H7 (cell line): Measurements from ENCODE around the gene IGSF3. TPM values are rescaled to one million over a fixed set of nuclear protein-coding genes. Genes with fewer than 3 reads are reported as not detected.
"Not testable (repeated sequence)": the region's sequence is repeated elsewhere in the genome, so short reads cannot be mapped to it uniquely, and the experiment has no call there.

ENCODE experiments used
- DNase-seq: peaks from one replicate; pipeline ENCODE4 v3.0.0; 2012
- H3K27me3 ChIP-seq: 2 replicates; pipeline ENCODE4 v1.6.0; 2011; ENCODE audit warnings: mild to moderate bottlenecking, low read length; ENCODE audit not compliant: control insufficient read depth, insufficient read depth
- H3K36me3 ChIP-seq: replicated peaks from 2 replicates; pipeline ENCODE4 v1.5.1; 2011; ENCODE audit warnings: low read length; ENCODE audit not compliant: control insufficient read depth, insufficient read depth
- H3K4me3 ChIP-seq: 2 replicates; pipeline ENCODE4 v1.5.1; 2011; ENCODE audit warnings: low read depth, mild to moderate bottlenecking, control low read depth, low read length, moderate library complexity; ENCODE audit not compliant: insufficient read depth
- total RNA-seq: library from RNA; depleted of rRNA; stranded (reverse); fragments of >200 nt; shearing (Covaris generic); gene quantifications from 2 replicates; pipeline ENCODE4 v1.2.3, GENCODE V29; 2014

The IGSF3 gene
- total RNA-seq, 1 experiment from 2014 or later: 58.7 TPM

- Histone ChIP-seq H3K27me3 (peaks cover 10% of the 10 kb centered on the region), H3K4me3 (no peak overlapping the region), H3K36me3 (peaks cover 1% of the 10 kb centered on the region; the same call in 1 of the 2 replicates)
- no peak for DNase-seq
These were observed 3.7 kb downstream of the IGSF3 start for GRCh38 chr1:116663821-116664220.

DNA sequence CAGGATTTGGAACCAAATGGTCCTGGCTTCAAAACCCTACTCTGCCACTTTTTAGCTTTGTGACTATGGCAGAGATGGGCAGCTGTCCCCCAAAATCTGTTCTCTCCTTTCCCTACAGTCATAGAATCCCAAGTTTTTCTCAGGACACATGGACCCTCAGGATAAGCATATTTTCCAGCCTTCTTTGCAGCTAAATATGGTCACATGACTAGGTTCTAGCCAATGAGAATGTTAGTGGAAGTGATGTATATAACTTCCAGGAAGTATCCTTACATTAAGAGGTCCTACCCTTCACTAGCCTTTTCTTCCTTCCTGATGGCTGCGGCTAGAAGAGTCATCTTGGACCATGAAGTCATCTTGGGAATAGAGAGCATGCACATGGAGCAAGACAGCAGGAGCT lies 5.9 kb downstream of the IGSF3 start:
- no peak for DNase-seq
- H3K4me3 ChIP-seq: no peak overlapping the region
- H3K27me3 ChIP-seq: peaks cover 7% of the 10 kb centered on the region
- peaks cover 1% of the 10 kb centered on the region; the same call in 1 of the 2 replicates for H3K36me3 ChIP-seq

DNA sequence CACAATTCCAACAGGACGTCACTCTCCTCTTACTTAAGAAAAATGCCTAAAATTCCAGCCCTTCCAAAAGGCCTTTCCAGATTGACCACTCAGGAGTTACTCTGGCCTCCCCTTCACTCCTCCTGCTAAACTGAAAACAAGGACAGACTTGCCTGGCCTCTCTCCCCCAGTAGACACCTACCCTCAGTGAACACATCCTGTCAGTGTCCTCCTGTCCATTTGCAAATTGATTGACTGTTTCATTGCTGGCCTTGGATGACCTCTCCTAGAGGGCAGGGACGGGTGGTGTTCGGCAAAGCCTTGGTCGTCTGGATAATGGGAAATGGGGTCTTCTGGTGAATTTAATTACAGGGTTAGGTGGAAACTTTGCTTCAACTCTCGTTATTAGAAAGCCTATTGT lies 8.9 kb downstream of the IGSF3 start:
- not testable (repeated sequence) for H3K4me3 ChIP-seq, DNase-seq, H3K36me3 ChIP-seq, H3K27me3 ChIP-seq

DNA sequence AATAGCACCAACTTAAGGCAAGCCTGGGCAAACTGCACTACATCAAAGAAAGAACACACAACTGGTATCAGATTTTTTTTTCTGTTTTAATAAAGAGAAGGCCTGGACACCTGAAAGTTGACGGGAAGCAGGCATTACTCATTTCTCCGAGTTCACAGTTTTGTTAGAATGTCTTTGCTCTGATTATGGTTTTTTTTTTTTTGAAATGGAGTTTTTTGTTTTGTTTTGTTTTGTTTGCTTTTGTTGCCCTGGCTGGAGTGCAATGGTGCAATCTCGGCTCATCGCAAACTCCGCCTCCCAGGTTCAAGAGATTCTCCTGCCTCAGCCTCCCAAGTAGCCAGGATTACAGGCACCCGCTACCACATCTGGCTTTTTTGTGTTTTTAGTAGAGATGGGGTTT lies 9.7 kb downstream of the IGSF3 start:
- not testable (repeated sequence) for H3K27me3 ChIP-seq, DNase-seq, H3K4me3 ChIP-seq, H3K36me3 ChIP-seq

DNA sequence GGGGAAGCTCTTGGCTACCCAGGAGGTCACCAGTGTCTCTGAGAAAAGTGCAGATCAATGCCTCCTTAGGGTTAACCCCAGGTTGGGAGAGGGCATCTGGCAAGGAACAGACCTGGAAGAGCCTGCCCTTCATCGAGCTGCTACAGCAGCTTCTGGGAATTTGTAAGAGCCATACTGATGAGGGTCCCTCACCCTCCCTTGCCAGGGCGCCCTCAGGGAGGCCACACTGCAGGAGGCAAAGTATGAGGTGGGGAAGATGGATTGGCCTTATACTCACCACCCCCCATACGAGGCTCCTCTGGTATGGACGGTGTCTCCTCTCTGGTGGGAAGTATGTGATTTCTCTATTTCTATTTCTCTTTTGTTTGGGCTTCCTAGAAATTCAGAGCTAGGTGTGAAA lies 13.2 kb downstream of the IGSF3 start:
- no peak for DNase-seq
- Histone ChIP-seq H3K36me3 (no peaks in the 10 kb centered on the region; the same call in 1 of the 2 replicates), H3K27me3 (no peaks in the 10 kb centered on the region), H3K4me3 (no peak overlapping the region)

- not testable (repeated sequence) for H3K36me3 ChIP-seq, DNase-seq, H3K4me3 ChIP-seq, H3K27me3 ChIP-seq
These were observed 14.9 kb downstream of the IGSF3 start for GRCh38 chr1:116652598-116652997.

GRCh38 chr1:116650781-116651180 lies 16.8 kb downstream of the IGSF3 start:
- H3K36me3 ChIP-seq, H3K27me3 ChIP-seq, DNase-seq, H3K4me3 ChIP-seq: not testable (repeated sequence)

- not testable (repeated sequence) for DNase-seq, H3K27me3 ChIP-seq, H3K4me3 ChIP-seq, H3K36me3 ChIP-seq
These were observed 18.5 kb downstream of the IGSF3 start for GRCh38 chr1:116649041-116649440.

GRCh38 chr1:116648325-116648724 lies 19.2 kb downstream of the IGSF3 start:
- H3K27me3 ChIP-seq, H3K4me3 ChIP-seq, H3K36me3 ChIP-seq, DNase-seq: not testable (repeated sequence)

DNA sequence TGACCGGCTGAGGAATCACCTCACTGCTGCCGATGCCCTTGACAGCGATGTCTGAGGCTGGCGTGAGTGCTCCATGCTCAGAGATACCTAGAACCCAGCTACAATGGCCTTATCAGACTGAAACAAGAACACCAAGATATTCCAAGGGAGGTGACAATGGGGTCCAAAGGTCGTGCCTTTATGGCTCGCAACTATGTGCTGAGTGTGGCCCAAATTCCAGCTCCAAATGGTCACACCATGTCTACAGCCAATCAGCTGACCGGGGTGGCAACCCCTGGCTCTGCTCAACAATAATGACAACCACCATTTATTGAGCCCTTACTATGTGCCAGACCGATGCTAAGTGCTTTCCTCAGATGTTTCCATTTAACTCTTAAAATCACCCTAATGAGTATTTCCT lies 20.3 kb downstream of the IGSF3 start:
- DNase-seq, H3K4me3 ChIP-seq, H3K27me3 ChIP-seq, H3K36me3 ChIP-seq: not testable (repeated sequence)

DNA sequence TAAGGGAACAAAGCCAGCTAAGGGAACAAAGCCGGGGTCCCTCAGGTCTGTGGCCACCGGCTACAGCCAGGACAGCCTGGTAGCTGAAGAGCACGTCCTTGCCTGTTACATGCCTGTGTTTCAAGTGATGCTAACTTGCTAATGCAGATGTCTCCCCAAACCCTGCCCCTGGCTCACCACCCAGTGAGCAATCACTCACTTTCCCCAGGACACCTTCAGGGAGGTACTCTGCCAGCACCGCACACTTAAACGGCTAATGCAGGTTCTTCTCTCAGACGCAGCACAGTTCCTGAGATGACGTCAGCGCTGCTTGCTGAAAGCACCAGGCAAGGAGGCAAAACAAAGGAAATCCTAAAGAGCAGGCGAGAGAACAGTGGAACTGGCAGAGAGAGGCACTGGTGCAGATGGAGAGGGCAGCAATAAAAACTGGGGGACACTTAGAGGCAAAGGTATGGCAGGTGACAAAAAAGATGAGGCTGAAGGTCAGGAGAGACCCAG lies 20.8 kb downstream of the IGSF3 start:
- H3K4me3 ChIP-seq, H3K36me3 ChIP-seq, H3K27me3 ChIP-seq, DNase-seq: not testable (repeated sequence)

DNA sequence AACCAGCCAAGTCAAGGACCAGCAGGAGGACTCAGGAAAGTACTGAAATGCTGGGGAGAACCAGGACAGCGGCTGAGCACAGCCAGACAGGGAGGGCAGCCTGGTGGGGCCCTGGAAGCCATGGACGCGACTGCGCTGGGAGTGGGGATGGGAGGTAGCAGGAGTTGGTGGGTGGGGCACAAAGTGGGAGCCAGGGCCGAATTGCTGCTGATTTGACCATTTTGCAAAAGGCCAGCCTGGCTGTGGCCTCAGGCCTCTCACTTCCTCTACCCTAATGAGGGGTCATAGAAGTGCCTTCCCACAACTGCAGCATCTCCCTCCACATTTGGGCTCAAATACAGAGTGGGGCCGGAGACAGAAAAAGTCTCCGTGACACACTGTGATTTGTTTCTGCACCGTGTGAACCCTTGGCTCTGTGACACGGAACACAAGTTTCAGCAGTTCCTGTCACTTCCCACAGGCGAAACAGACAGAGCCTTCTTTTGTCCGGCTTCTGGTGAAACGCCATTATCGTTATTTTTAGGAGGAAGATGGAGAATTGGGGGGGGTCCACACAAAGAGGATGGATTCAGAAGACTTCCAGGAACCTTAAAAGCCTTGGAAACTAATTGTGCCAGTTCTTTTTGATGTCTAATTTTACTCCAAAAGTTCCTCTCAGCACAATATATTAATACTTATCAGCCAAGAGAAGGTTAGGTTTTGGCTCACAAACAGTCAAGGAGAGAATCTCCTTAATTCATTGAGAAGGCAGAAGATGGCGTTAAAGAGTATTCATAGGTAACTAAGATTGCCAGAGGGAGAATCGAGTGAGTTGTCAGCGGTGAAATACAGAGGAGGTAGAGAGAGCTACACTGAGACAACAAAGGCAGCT lies 21.5 kb downstream of the IGSF3 start:
- not testable (repeated sequence) for H3K36me3 ChIP-seq, DNase-seq, H3K4me3 ChIP-seq, H3K27me3 ChIP-seq

- not testable (repeated sequence) for H3K4me3 ChIP-seq, DNase-seq, H3K27me3 ChIP-seq, H3K36me3 ChIP-seq
These were observed 22.5 kb downstream of the IGSF3 start for GRCh38 chr1:116644993-116645392.

DNA sequence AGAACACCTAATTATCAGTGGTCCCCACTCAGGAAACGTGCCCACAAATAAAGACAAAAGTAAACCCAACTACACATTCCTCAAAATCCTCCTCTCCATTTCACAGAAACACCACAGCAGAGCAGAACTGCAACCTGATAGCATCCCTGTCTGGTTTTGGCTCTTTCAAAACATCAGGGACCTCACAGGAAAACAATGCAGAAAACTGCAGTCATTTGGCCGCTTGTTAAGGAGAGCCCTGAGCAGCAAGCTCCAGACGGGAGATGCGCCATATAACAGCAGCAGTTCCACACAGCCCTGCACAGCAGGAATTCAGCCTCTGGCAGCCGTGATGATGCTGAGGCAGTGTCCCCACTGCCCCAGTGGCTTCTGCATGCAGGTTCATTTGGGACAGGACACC lies 23.4 kb downstream of the IGSF3 start:
- not testable (repeated sequence) for H3K36me3 ChIP-seq, DNase-seq, H3K4me3 ChIP-seq, H3K27me3 ChIP-seq

DNA sequence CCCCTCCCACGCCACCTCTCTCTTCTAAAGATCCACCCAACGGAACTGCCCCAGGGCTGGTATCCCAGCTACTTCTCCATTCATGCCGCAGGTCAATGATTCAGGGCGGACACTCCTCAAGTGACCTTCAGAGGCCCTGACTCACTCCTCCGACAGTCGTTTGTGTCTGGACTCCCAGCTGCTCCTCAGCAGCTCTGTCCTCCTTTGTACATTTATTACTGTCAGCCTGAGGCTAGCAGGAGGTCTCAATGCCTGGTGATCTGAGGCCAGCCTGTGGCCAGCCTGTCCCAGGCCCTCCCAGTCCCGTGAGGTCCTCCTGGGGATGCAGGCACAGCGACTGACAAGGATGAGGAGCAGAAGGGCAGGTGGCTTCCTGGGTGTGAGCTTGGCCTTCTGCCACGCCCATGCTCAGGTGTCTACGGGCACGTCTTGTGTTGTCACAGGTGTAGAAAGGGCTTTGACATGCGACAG lies 24.2 kb downstream of the IGSF3 start:
- H3K4me3 ChIP-seq: not testable (repeated sequence)

More for the DNA sequence above, 24.2 kb downstream of the IGSF3 start:
- not testable (repeated sequence) for H3K36me3 ChIP-seq, DNase-seq, H3K27me3 ChIP-seq
